ENCODE data around the gene TMEM183A.
A peak's percentile ranks its signal among the peaks of the same experiment; 100 is the strongest.

The TMEM183A gene

GRCh38 chr1:203048086-203048485 is 40.9 kb downstream of the TMEM183A start:
- Histone ChIP-seq H3K9me3 (replicated peaks in 1 of 2; ENCODE audit: control insufficient read depth in 2 of 2, insufficient read depth in 1 of 2, low read depth in 1 of 2, low read length in 2 of 2) (no peaks in the 10 kb centered on the region), H3K79me1 (ENCODE audit: low read depth, low read length) (no peaks in the 10 kb centered on the region), H2BK12ac (ENCODE audit: low read length) (no peak overlapping the region), H3K4me2 (ENCODE audit: insufficient read depth, low read length, poor library complexity, severe bottlenecking) (no peak overlapping the region), H3K27me3 (ENCODE audit: control insufficient read depth in 3 of 3, insufficient read depth in 3 of 3, low read depth in 1 of 3, low read length in 3 of 3) (peaks cover 0 to 68% (median 0%) of the 10 kb centered on the region in 3 experiments), H2BK120ac (ENCODE audit: low read depth, low read length) (no peak overlapping the region), H2BK5ac (ENCODE audit: low read length) (no peak overlapping the region), H3K4ac (ENCODE audit: low read length) (no peak overlapping the region), H4K8ac (ENCODE audit: low read depth, low read length) (no peak overlapping the region), H3K9ac (ENCODE audit: low read depth, low read length, poor library complexity) (no peak overlapping the region), H4K91ac (ENCODE audit: low read depth, low read length, poor library complexity) (no peak overlapping the region), H3K23ac (ENCODE audit: low read depth, low read length, poor library complexity) (no peak overlapping the region), H3K14ac (ENCODE audit: low read length) (no peak overlapping the region), H3K4me1 (ENCODE audit: control insufficient read depth in 2 of 2, insufficient read depth in 1 of 2, low read depth in 1 of 2, low read length in 2 of 2) (peaks cover 0 to 4% of the 10 kb centered on the region in 2 donors), H2AFZ (ENCODE audit: low read length) (no peak overlapping the region), H3K4me3 (ENCODE audit: low read length in 2 of 2) (no peak overlapping the region), H3K27ac (replicated peaks; ENCODE audit: low read length) (no peak overlapping the region), H2AK5ac (ENCODE audit: low read depth, low read length) (peak overlapping the region; percentile 71), H3K36me3 (replicated peaks in 1 of 2; ENCODE audit: control insufficient read depth in 2 of 2, insufficient read depth in 2 of 2, low read length in 2 of 2) (no peaks in the 10 kb centered on the region), H2BK15ac (ENCODE audit: low read length) (peak overlapping the region; percentile 50), H3K18ac (ENCODE audit: low read length) (peak overlapping the region; percentile 54)
- no CpG with 5 or more reads among the region's 11 CpGs for WGBS, 2 donors (ENCODE audit: extremely low coverage in 2 of 2, insufficient read length in 2 of 2, insufficient replicate concordance in 1 of 2)
- DNase-seq (ENCODE audit: low spot score) = no peak

- Histone ChIP-seq H2AFZ (ENCODE audit: low read length) (no peak overlapping the region), H2BK12ac (ENCODE audit: low read length) (no peak overlapping the region), H3K18ac (ENCODE audit: low read length) (peak overlapping the region; percentile 54), H2BK5ac (ENCODE audit: low read length) (no peak overlapping the region), H3K4me3 (ENCODE audit: low read length in 2 of 2) (no peak overlapping the region), H3K14ac (ENCODE audit: low read length) (no peak overlapping the region), H3K27ac (replicated peaks; ENCODE audit: low read length) (no peak overlapping the region), H3K4ac (ENCODE audit: low read length) (no peak overlapping the region), H3K27me3 (ENCODE audit: control insufficient read depth in 3 of 3, insufficient read depth in 3 of 3, low read depth in 1 of 3, low read length in 3 of 3) (peaks cover 0 to 64% (median 0%) of the 10 kb centered on the region in 3 experiments), H3K36me3 (replicated peaks in 1 of 2; ENCODE audit: control insufficient read depth in 2 of 2, insufficient read depth in 2 of 2, low read length in 2 of 2) (no peaks in the 10 kb centered on the region), H3K9me3 (replicated peaks in 1 of 2; ENCODE audit: control insufficient read depth in 2 of 2, insufficient read depth in 1 of 2, low read depth in 1 of 2, low read length in 2 of 2) (no peaks in the 10 kb centered on the region), H3K4me2 (ENCODE audit: insufficient read depth, low read length, poor library complexity, severe bottlenecking) (no peak overlapping the region), H3K79me1 (ENCODE audit: low read depth, low read length) (no peaks in the 10 kb centered on the region), H2BK15ac (ENCODE audit: low read length) (peak overlapping the region; percentile 50), H3K4me1 (ENCODE audit: control insufficient read depth in 2 of 2, insufficient read depth in 1 of 2, low read depth in 1 of 2, low read length in 2 of 2) (peaks cover 0 to 4% of the 10 kb centered on the region in 2 donors), H3K9ac (ENCODE audit: low read depth, low read length, poor library complexity) (no peak overlapping the region), H4K91ac (ENCODE audit: low read depth, low read length, poor library complexity) (no peak overlapping the region), H3K23ac (ENCODE audit: low read depth, low read length, poor library complexity) (no peak overlapping the region), H2BK120ac (ENCODE audit: low read depth, low read length) (no peak overlapping the region), H4K8ac (ENCODE audit: low read depth, low read length) (no peak overlapping the region), H2AK5ac (ENCODE audit: low read depth, low read length) (peak overlapping the region; percentile 71)
- DNase-seq (ENCODE audit: low spot score) = peak; percentile 35
- no CpG with 5 or more reads among the region's 23 CpGs for WGBS, 2 donors (ENCODE audit: extremely low coverage in 2 of 2, insufficient read length in 2 of 2, insufficient replicate concordance in 1 of 2)
These were observed 41.4 kb downstream of the TMEM183A start for GRCh38 chr1:203048555-203049051.

- Histone ChIP-seq H3K4me2 (ENCODE audit: insufficient read depth, low read length, poor library complexity, severe bottlenecking) (no peak overlapping the region), H2BK120ac (ENCODE audit: low read depth, low read length) (no peak overlapping the region), H2BK15ac (ENCODE audit: low read length) (no peak overlapping the region), H2BK5ac (ENCODE audit: low read length) (no peak overlapping the region), H3K4me1 (ENCODE audit: control insufficient read depth in 2 of 2, insufficient read depth in 1 of 2, low read depth in 1 of 2, low read length in 2 of 2) (peaks cover 0 to 4% of the 10 kb centered on the region in 2 donors), H3K23ac (ENCODE audit: low read depth, low read length, poor library complexity) (no peak overlapping the region), H3K27me3 (ENCODE audit: control insufficient read depth in 3 of 3, insufficient read depth in 3 of 3, low read depth in 1 of 3, low read length in 3 of 3) (peaks cover 0 to 67% (median 0%) of the 10 kb centered on the region in 3 experiments), H4K91ac (ENCODE audit: low read depth, low read length, poor library complexity) (no peak overlapping the region), H3K79me1 (ENCODE audit: low read depth, low read length) (no peaks in the 10 kb centered on the region), H3K4me3 (ENCODE audit: low read length in 2 of 2) (no peak overlapping the region), H4K8ac (ENCODE audit: low read depth, low read length) (no peak overlapping the region), H2AFZ (ENCODE audit: low read length) (no peak overlapping the region), H3K27ac (replicated peaks; ENCODE audit: low read length) (no peak overlapping the region), H3K9me3 (replicated peaks in 1 of 2; ENCODE audit: control insufficient read depth in 2 of 2, insufficient read depth in 1 of 2, low read depth in 1 of 2, low read length in 2 of 2) (no peaks in the 10 kb centered on the region), H3K9ac (ENCODE audit: low read depth, low read length, poor library complexity) (no peak overlapping the region), H3K14ac (ENCODE audit: low read length) (no peak overlapping the region), H2AK5ac (ENCODE audit: low read depth, low read length) (peak overlapping the region; percentile 24), H3K4ac (ENCODE audit: low read length) (no peak overlapping the region), H2BK12ac (ENCODE audit: low read length) (no peak overlapping the region), H3K36me3 (replicated peaks in 1 of 2; ENCODE audit: control insufficient read depth in 2 of 2, insufficient read depth in 2 of 2, low read length in 2 of 2) (no peaks in the 10 kb centered on the region), H3K18ac (ENCODE audit: low read length) (peak overlapping the region; percentile 11)
- no CpG with 5 or more reads among the region's 4 CpGs for WGBS, 2 donors (ENCODE audit: extremely low coverage in 2 of 2, insufficient read length in 2 of 2, insufficient replicate concordance in 1 of 2)
- no peak for DNase-seq (ENCODE audit: low spot score)
These were observed 41.9 kb downstream of the TMEM183A start for GRCh38 chr1:203049077-203049476.

GRCh38 chr1:203049576-203050180 is 42.5 kb downstream of the TMEM183A start:
- Histone ChIP-seq H3K14ac (ENCODE audit: low read length) (no peak overlapping the region), H3K4me3 (ENCODE audit: low read length in 2 of 2) (no peak overlapping the region), H2AK5ac (ENCODE audit: low read depth, low read length) (peak overlapping the region; percentile 24), H2AFZ (ENCODE audit: low read length) (no peak overlapping the region), H2BK120ac (ENCODE audit: low read depth, low read length) (no peak overlapping the region), H2BK12ac (ENCODE audit: low read length) (no peak overlapping the region), H2BK5ac (ENCODE audit: low read length) (no peak overlapping the region), H2BK15ac (ENCODE audit: low read length) (no peak overlapping the region), H3K23ac (ENCODE audit: low read depth, low read length, poor library complexity) (no peak overlapping the region), H3K4me2 (ENCODE audit: insufficient read depth, low read length, poor library complexity, severe bottlenecking) (no peak overlapping the region), H3K27ac (replicated peaks; ENCODE audit: low read length) (no peak overlapping the region), H3K9me3 (replicated peaks in 1 of 2; ENCODE audit: control insufficient read depth in 2 of 2, insufficient read depth in 1 of 2, low read depth in 1 of 2, low read length in 2 of 2) (no peaks in the 10 kb centered on the region), H3K18ac (ENCODE audit: low read length) (no peak overlapping the region), H3K4ac (ENCODE audit: low read length) (no peak overlapping the region), H3K9ac (ENCODE audit: low read depth, low read length, poor library complexity) (peak overlapping the region; percentile 24), H3K36me3 (replicated peaks in 1 of 2; ENCODE audit: control insufficient read depth in 2 of 2, insufficient read depth in 2 of 2, low read length in 2 of 2) (no peaks in the 10 kb centered on the region), H4K91ac (ENCODE audit: low read depth, low read length, poor library complexity) (no peak overlapping the region), H3K79me1 (ENCODE audit: low read depth, low read length) (no peaks in the 10 kb centered on the region), H4K8ac (ENCODE audit: low read depth, low read length) (no peak overlapping the region), H3K27me3 (ENCODE audit: control insufficient read depth in 3 of 3, insufficient read depth in 3 of 3, low read depth in 1 of 3, low read length in 3 of 3) (peaks cover 0 to 70% (median 0%) of the 10 kb centered on the region in 3 experiments), H3K4me1 (ENCODE audit: control insufficient read depth in 2 of 2, insufficient read depth in 1 of 2, low read depth in 1 of 2, low read length in 2 of 2) (peaks cover 0 to 5% of the 10 kb centered on the region in 2 donors)
- DNase-seq (ENCODE audit: low spot score) = no peak
- no CpG with 5 or more reads among the region's 14 CpGs for WGBS, 2 donors (ENCODE audit: extremely low coverage in 2 of 2, insufficient read length in 2 of 2, insufficient replicate concordance in 1 of 2)

Data from neuronal stem cell (in vitro differentiated cells).